IPS-18a (cell line): ENCODE measurements around the gene ZNF500.
A peak's percentile ranks its signal among the peaks of the same experiment; 100 is the strongest.

Experiments
- H3K27ac ChIP-seq: one replicate; pipeline ENCODE4 v1.5.1; 2013; ENCODE audit warnings: low read length
- H3K27me3 ChIP-seq: one replicate; pipeline ENCODE4 v1.6.1; 2013; ENCODE audit warnings: mild to moderate bottlenecking, low read length; ENCODE audit not compliant: control insufficient read depth, insufficient read depth
- H3K36me3 ChIP-seq: one replicate; pipeline ENCODE4 v1.6.1; 2013; ENCODE audit warnings: low read depth, low read length; ENCODE audit not compliant: control insufficient read depth
- H3K4me1 ChIP-seq: one replicate; pipeline ENCODE4 v1.6.1; 2013; ENCODE audit warnings: low read depth, low read length; ENCODE audit not compliant: control insufficient read depth
- H3K4me3 ChIP-seq: one replicate; pipeline ENCODE4 v1.5.1; 2013; ENCODE audit warnings: low read length
- H3K9ac ChIP-seq: one replicate; pipeline ENCODE4 v1.6.1; 2013; ENCODE audit warnings: mild to moderate bottlenecking, low read length, moderate library complexity
- H3K9me3 ChIP-seq: one replicate; pipeline ENCODE4 v1.6.1; 2013; ENCODE audit warnings: low read depth, low read length; ENCODE audit not compliant: control insufficient read depth

ZNF500 gene

GRCh38 chr16:4766875-4767628 lies at the start of gene ZNF500:
ZNF500 (minus strand) TSS chr16:4767162; CDS start chr16:4765978, 1,184 bp downstream.
- H3K36me3 ChIP-seq, result peaks cover 22% of the 10 kb centered on the region
- H3K9me3 ChIP-seq, result no peaks in the 10 kb centered on the region
- peak within 1 kb of the TSS; percentile 78 for H3K4me3 ChIP-seq
- H3K27ac ChIP-seq, result peak within 1 kb of the TSS; percentile 44
- H3K4me1 ChIP-seq, result peaks cover 8% of the 10 kb centered on the region
- H3K9ac ChIP-seq, result peak within 1 kb of the TSS; percentile 73
- H3K27me3 ChIP-seq, result no peaks in the 10 kb centered on the region

- no peak overlapping the region for H3K9ac ChIP-seq
- peaks cover 57% of the 10 kb centered on the region for H3K36me3 ChIP-seq
- no peaks in the 10 kb centered on the region for H3K4me1 ChIP-seq
- H3K9me3 ChIP-seq, result no peaks in the 10 kb centered on the region
- H3K27ac ChIP-seq, result no peak overlapping the region
- no peak overlapping the region for H3K4me3 ChIP-seq
- H3K27me3 ChIP-seq, result no peaks in the 10 kb centered on the region
These were observed 47.7 kb upstream of the ZNF500 start for GRCh38 chr16:4814542-4815173.

- Histone ChIP-seq H3K36me3 (peaks cover 59% of the 10 kb centered on the region), H3K4me3 (no peak overlapping the region), H3K27ac (no peak overlapping the region), H3K4me1 (no peaks in the 10 kb centered on the region), H3K9me3 (no peaks in the 10 kb centered on the region), H3K9ac (no peak overlapping the region), H3K27me3 (no peaks in the 10 kb centered on the region)
These were observed 47.1 kb upstream of the ZNF500 start for GRCh38 chr16:4814046-4814445.

GRCh38 chr16:4813251-4814003 lies 46.5 kb upstream of the ZNF500 start:
- no peaks in the 10 kb centered on the region for H3K4me1 ChIP-seq
- no peaks in the 10 kb centered on the region for H3K9me3 ChIP-seq
- peaks cover 63% of the 10 kb centered on the region for H3K36me3 ChIP-seq
- H3K27ac ChIP-seq, result no peak overlapping the region
- H3K4me3 ChIP-seq, result no peak overlapping the region
- H3K9ac ChIP-seq, result no peak overlapping the region
- no peaks in the 10 kb centered on the region for H3K27me3 ChIP-seq

- Histone ChIP-seq H3K9me3 (no peaks in the 10 kb centered on the region), H3K27me3 (no peaks in the 10 kb centered on the region), H3K27ac (no peak overlapping the region), H3K9ac (no peak overlapping the region), H3K4me1 (no peaks in the 10 kb centered on the region), H3K36me3 (peaks cover 67% of the 10 kb centered on the region), H3K4me3 (no peak overlapping the region)
These were observed 44.8 kb upstream of the ZNF500 start for GRCh38 chr16:4811773-4812172.

- H3K9ac ChIP-seq, result no peak overlapping the region
- peaks cover 66% of the 10 kb centered on the region for H3K36me3 ChIP-seq
- no peaks in the 10 kb centered on the region for H3K9me3 ChIP-seq
- H3K4me3 ChIP-seq, result no peak overlapping the region
- no peaks in the 10 kb centered on the region for H3K27me3 ChIP-seq
- no peaks in the 10 kb centered on the region for H3K4me1 ChIP-seq
- H3K27ac ChIP-seq, result no peak overlapping the region
These were observed 44.3 kb upstream of the ZNF500 start for GRCh38 chr16:4811242-4811641.

- Histone ChIP-seq H3K4me3 (no peak overlapping the region), H3K36me3 (peaks cover 42% of the 10 kb centered on the region)
These were observed 39.3 kb upstream of the ZNF500 start for GRCh38 chr16:4806280-4806679.

GRCh38 chr16:4805231-4805630 lies 38.3 kb upstream of the ZNF500 start:
- no peak overlapping the region for H3K27ac ChIP-seq
- peaks cover 38% of the 10 kb centered on the region for H3K36me3 ChIP-seq
- peaks cover 6% of the 10 kb centered on the region for H3K4me1 ChIP-seq
- no peak overlapping the region for H3K9ac ChIP-seq
- H3K9me3 ChIP-seq, result no peaks in the 10 kb centered on the region
- H3K27me3 ChIP-seq, result no peaks in the 10 kb centered on the region
- no peak overlapping the region for H3K4me3 ChIP-seq

More at GRCh38 chr16:4806280-4806679, 39.3 kb upstream of the ZNF500 start:
- H3K27ac ChIP-seq, result no peak overlapping the region
- no peaks in the 10 kb centered on the region for H3K27me3 ChIP-seq
- no peaks in the 10 kb centered on the region for H3K9me3 ChIP-seq
- H3K9ac ChIP-seq, result no peak overlapping the region
- H3K4me1 ChIP-seq, result peaks cover 6% of the 10 kb centered on the region

GRCh38 chr16:4803898-4804762 lies 37.2 kb upstream of the ZNF500 start:
- Histone ChIP-seq H3K27me3 (no peaks in the 10 kb centered on the region), H3K9ac (no peak overlapping the region), H3K36me3 (peaks cover 31% of the 10 kb centered on the region), H3K4me3 (no peak overlapping the region), H3K27ac (no peak overlapping the region), H3K4me1 (peaks cover 6% of the 10 kb centered on the region), H3K9me3 (no peaks in the 10 kb centered on the region)

GRCh38 chr16:4803401-4803844 lies 36.5 kb upstream of the ZNF500 start:
- H3K4me3 ChIP-seq, result peak overlapping the region; percentile 89
- no peaks in the 10 kb centered on the region for H3K9me3 ChIP-seq
- peaks cover 26% of the 10 kb centered on the region for H3K36me3 ChIP-seq
- no peaks in the 10 kb centered on the region for H3K27me3 ChIP-seq
- H3K9ac ChIP-seq, result peak overlapping the region; percentile 62
- peaks cover 6% of the 10 kb centered on the region for H3K4me1 ChIP-seq
- no peak overlapping the region for H3K27ac ChIP-seq
